Osteocyte (in vitro differentiated cells): Measurements from ENCODE around the gene PFAS. TPM values are rescaled to one million over a fixed set of nuclear protein-coding genes. Genes with fewer than 3 reads are reported as not detected.

ENCODE experiments used
- DNase-seq: peaks from one replicate; pipeline ENCODE4 v3.0.0; 2021; ENCODE audit warnings: mixed read lengths; ENCODE audit not compliant: unreplicated experiment; ENCODE audit errors: extremely low spot score
- H3K27ac Mint-ChIP-seq: one replicate; pipeline ENCODE4 v1.8.0; 2021; ENCODE audit warnings: mild to moderate bottlenecking, mixed read lengths; ENCODE audit not compliant: unreplicated experiment
- H3K27me3 Mint-ChIP-seq: one replicate; pipeline ENCODE4 v1.8.0; 2021; ENCODE audit warnings: mixed read lengths; ENCODE audit not compliant: unreplicated experiment
- H3K36me3 Mint-ChIP-seq: one replicate; pipeline ENCODE4 v1.8.0; 2021; ENCODE audit warnings: mixed read lengths; ENCODE audit not compliant: unreplicated experiment
- H3K4me1 Mint-ChIP-seq: one replicate; pipeline ENCODE4 v1.8.0; 2021; ENCODE audit warnings: mixed read lengths; ENCODE audit not compliant: unreplicated experiment
- H3K4me3 Mint-ChIP-seq: one replicate; pipeline ENCODE4 v1.8.0; 2021; ENCODE audit warnings: mild to moderate bottlenecking, moderate library complexity, mixed read lengths; ENCODE audit not compliant: unreplicated experiment
- H3K9me3 Mint-ChIP-seq: one replicate; pipeline ENCODE4 v1.8.0; 2021; ENCODE audit warnings: mixed read lengths; ENCODE audit not compliant: unreplicated experiment
- CTCF ChIP-seq: fragments of 200-600 bp; sonication (generic); IDR thresholded peaks from 2 replicates; pipeline ENCODE4 v1.5.0; 2021; ENCODE audit warnings: antibody characterized with exemption, mild to moderate bottlenecking, moderate library complexity
- total RNA-seq: library from RNA; stranded (reverse); gene quantifications from 2 replicates; pipeline ENCODE4 v1.2.1, GENCODE V29; 2021

PFAS gene
- total RNA-seq, 1 donor from 2014 or later, result 48.9 TPM

- peak; percentile 95 for DNase-seq
- Mint-ChIP-seq H3K27me3 (no peaks in the 10 kb centered on the region), H3K27ac (peak overlapping the region; percentile 100), H3K9me3 (no peaks in the 10 kb centered on the region), H3K36me3 (no peaks in the 10 kb centered on the region), H3K4me1 (peaks cover 34% of the 10 kb centered on the region), H3K4me3 (peak overlapping the region; percentile 97)
- no peak for TF ChIP-seq CTCF
These were observed 27.3 kb upstream of the PFAS start for GRCh38 chr17:8221663-8222379.

GRCh38 chr17:8222380-8222629 is 26.8 kb upstream of the PFAS start:
- no peaks in the 10 kb centered on the region for H3K27me3 Mint-ChIP-seq
- peaks cover 39% of the 10 kb centered on the region for H3K4me1 Mint-ChIP-seq
- no peaks in the 10 kb centered on the region for H3K36me3 Mint-ChIP-seq
- H3K9me3 Mint-ChIP-seq, result no peaks in the 10 kb centered on the region
- H3K4me3 Mint-ChIP-seq, result peak overlapping the region; percentile 97
- no peak for DNase-seq
- no peak for TF ChIP-seq CTCF
- peak overlapping the region; percentile 100 for H3K27ac Mint-ChIP-seq

GRCh38 chr17:8222630-8223355 is 26.3 kb upstream of the PFAS start:
- no peak for TF ChIP-seq CTCF
- DNase-seq, result peak; percentile 96
- Mint-ChIP-seq H3K36me3 (no peaks in the 10 kb centered on the region), H3K4me1 (peaks cover 42% of the 10 kb centered on the region), H3K9me3 (no peaks in the 10 kb centered on the region), H3K4me3 (peak overlapping the region; percentile 97), H3K27ac (peak overlapping the region; percentile 100), H3K27me3 (no peaks in the 10 kb centered on the region)

- H3K27me3 Mint-ChIP-seq, result no peaks in the 10 kb centered on the region
- peaks cover 38% of the 10 kb centered on the region for H3K4me1 Mint-ChIP-seq
- peak overlapping the region; percentile 97 for H3K4me3 Mint-ChIP-seq
- TF ChIP-seq CTCF, result peak; percentile 30
- no peak for DNase-seq
- H3K36me3 Mint-ChIP-seq, result no peaks in the 10 kb centered on the region
- H3K27ac Mint-ChIP-seq, result peak overlapping the region; percentile 100
- H3K9me3 Mint-ChIP-seq, result no peaks in the 10 kb centered on the region
These were observed 25.5 kb upstream of the PFAS start for GRCh38 chr17:8223356-8224126.
